ENCODE results near the gene CHD5.

GRCh38 chr1:6198646-6199297 lies 18.7 kb upstream of the CHD5 start:
- no peak for TF ChIP-seq CTCF (IDR thresholded peaks at IDR 0.05; ENCODE audit: poor library complexity, severe bottlenecking)
- no peak for TF ChIP-seq TAF1 (IDR thresholded peaks at IDR 0.05; ENCODE audit: low read depth)
- no peak for TF ChIP-seq EZH2 (IDR thresholded peaks at IDR 0.05; ENCODE audit: borderline replicate concordance, insufficient read depth, low read length, poor library complexity, severe bottlenecking)
- TF ChIP-seq POLR2AphosphoS5 (IDR thresholded peaks at IDR 0.05) = no peak
- no peak for TF ChIP-seq EP300 (conservative IDR thresholded peaks at IDR 0.05; ENCODE audit: poor library complexity, severe bottlenecking)
- TF ChIP-seq RAD21 (conservative IDR thresholded peaks at IDR 0.05) = no peak
- TF ChIP-seq REST (IDR thresholded peaks at IDR 0.05; ENCODE audit: borderline replicate concordance) = no peak

Measured in neural cell (in vitro differentiated cells).